DND-41 (cell line): Measurements from ENCODE around the gene CCDC85C.

Source experiments
- ATAC-seq: fragments of 200-7000 bp; cut with Tn5 transposase; 3 replicates; pipeline ENCODE4 v1.9.1; 2021; ENCODE audit warnings: low read depth; ENCODE audit not compliant: insufficient read depth
- DNase-seq: peaks from one replicate; pipeline ENCODE4 v3.0.0-alpha.2; 2020
- H2AFZ ChIP-seq: 2 replicates; pipeline ENCODE4 v1.6.0; 2012; ENCODE audit warnings: low read depth, low read length
- H3K27ac ChIP-seq: 2 replicates; pipeline ENCODE4 v1.5.1; 2012; ENCODE audit warnings: low read length, inconsistent platforms
- H3K27me3 ChIP-seq: fragments of 200-600 bp; sonication (generic); 2 replicates; pipeline ENCODE4 v1.6.0; 2012; ENCODE audit warnings: low read length, mild to moderate bottlenecking, inconsistent platforms; ENCODE audit not compliant: insufficient read depth, poor library complexity
- H3K36me3 ChIP-seq: 2 replicates; pipeline ENCODE4 v1.5.1; 2012; ENCODE audit warnings: low read length, inconsistent platforms; ENCODE audit not compliant: insufficient read depth
- H3K4me1 ChIP-seq: 2 replicates; pipeline ENCODE4 v1.5.1; 2012; ENCODE audit warnings: mild to moderate bottlenecking, low read length; ENCODE audit not compliant: insufficient read depth
- H3K4me2 ChIP-seq: 2 replicates; pipeline ENCODE4 v1.6.0; 2012; ENCODE audit warnings: mild to moderate bottlenecking, moderate library complexity, low read length, inconsistent platforms; ENCODE audit not compliant: insufficient read depth
- H3K4me3 ChIP-seq, 2 experiments: fragments of 200-600 bp in 1 of 2; shearing (Covaris generic) in 1 of 2; 2 replicates each; pipeline ENCODE4 v1.5.1; 2012 to 2016; ENCODE audit warnings: inconsistent platforms in 2 of 2, low read length in 2 of 2, mild to moderate bottlenecking in 2 of 2, low read depth in 1 of 2, moderate library complexity in 1 of 2
- H3K79me2 ChIP-seq: 2 replicates; pipeline ENCODE4 v1.6.0; 2012; ENCODE audit warnings: low read length, inconsistent platforms; ENCODE audit not compliant: insufficient read depth
- H3K9ac ChIP-seq: 2 replicates; pipeline ENCODE4 v1.6.0; 2012; ENCODE audit warnings: low read depth, mild to moderate bottlenecking, inconsistent platforms, low read length, moderate library complexity
- H3K9me3 ChIP-seq: 2 replicates; pipeline ENCODE4 v1.5.1; 2012; ENCODE audit warnings: low read length, moderate library complexity, mild to moderate bottlenecking, inconsistent platforms; ENCODE audit not compliant: insufficient read depth, severe bottlenecking
- H4K20me1 ChIP-seq: 2 replicates; pipeline ENCODE4 v1.6.0; 2012; ENCODE audit warnings: low read length; ENCODE audit not compliant: insufficient read depth
- CTCF ChIP-seq: IDR thresholded peaks from 2 replicates; pipeline ENCODE4 v1.5.1; 2012; ENCODE audit warnings: borderline replicate concordance, low read length, moderate library complexity, mild to moderate bottlenecking; ENCODE audit not compliant: poor library complexity, severe bottlenecking; ENCODE audit errors: extremely low read depth
- EZH2 ChIP-seq: IDR thresholded peaks from 3 replicates; pipeline ENCODE4 v1.6.1; 2012; ENCODE audit warnings: borderline replicate concordance, low read depth, mild to moderate bottlenecking, moderate library complexity, low read length, inconsistent platforms; ENCODE audit not compliant: severe bottlenecking

Gene CCDC85C

GRCh38 chr14:99550387-99550992 lies 53.5 kb downstream of the CCDC85C start:
- Histone ChIP-seq H3K4me2 (no peak overlapping the region), H3K4me1 (no peaks in the 10 kb centered on the region), H3K36me3 (no peaks in the 10 kb centered on the region), H4K20me1 (peaks cover 76% of the 10 kb centered on the region), H3K79me2 (no peaks in the 10 kb centered on the region), H3K4me3 (no peak overlapping the region), H3K9ac (no peak overlapping the region), H2AFZ (no peak overlapping the region), H3K9me3 (no peaks in the 10 kb centered on the region), H3K27ac (no peak overlapping the region), H3K27me3 (no peaks in the 10 kb centered on the region)
- 0 out of 3 replicates have a peak, but pooled peaks have one; percentile 8 for ATAC-seq
- no peak for TF ChIP-seq EZH2
- no peak for TF ChIP-seq CTCF
- no peak for DNase-seq

GRCh38 chr14:99549684-99550083 lies 54.3 kb downstream of the CCDC85C start:
- no peak overlapping the region for H3K9ac ChIP-seq
- DNase-seq, result no peak
- H3K79me2 ChIP-seq, result no peaks in the 10 kb centered on the region

GRCh38 chr14:99548871-99549515 lies 55.0 kb downstream of the CCDC85C start:
- H3K27me3 ChIP-seq, result no peaks in the 10 kb centered on the region

More at GRCh38 chr14:99549684-99550083, 54.3 kb downstream of the CCDC85C start:
- Histone ChIP-seq H2AFZ (no peak overlapping the region), H4K20me1 (peaks cover 77% of the 10 kb centered on the region), H3K36me3 (no peaks in the 10 kb centered on the region), H3K4me3 (no peak overlapping the region), H3K27me3 (no peaks in the 10 kb centered on the region), H3K4me2 (no peak overlapping the region), H3K9me3 (no peaks in the 10 kb centered on the region), H3K27ac (no peak overlapping the region), H3K4me1 (no peaks in the 10 kb centered on the region)
- no peak for TF ChIP-seq EZH2
- no peak for TF ChIP-seq CTCF
- ATAC-seq, result no peak

More at GRCh38 chr14:99548871-99549515, 55.0 kb downstream of the CCDC85C start:
- ATAC-seq (no peak), DNase-seq (no peak)
- no peak for TF ChIP-seq EZH2
- TF ChIP-seq CTCF, result no peak
- Histone ChIP-seq H3K4me2 (no peak overlapping the region), H2AFZ (no peak overlapping the region), H3K4me3 (no peak overlapping the region), H3K27ac (no peak overlapping the region), H4K20me1 (peaks cover 77% of the 10 kb centered on the region), H3K9ac (no peak overlapping the region), H3K9me3 (no peaks in the 10 kb centered on the region), H3K4me1 (no peaks in the 10 kb centered on the region), H3K36me3 (no peaks in the 10 kb centered on the region), H3K79me2 (no peaks in the 10 kb centered on the region)
